ENCODE measurements around the gene SLC9A5.

DNA sequence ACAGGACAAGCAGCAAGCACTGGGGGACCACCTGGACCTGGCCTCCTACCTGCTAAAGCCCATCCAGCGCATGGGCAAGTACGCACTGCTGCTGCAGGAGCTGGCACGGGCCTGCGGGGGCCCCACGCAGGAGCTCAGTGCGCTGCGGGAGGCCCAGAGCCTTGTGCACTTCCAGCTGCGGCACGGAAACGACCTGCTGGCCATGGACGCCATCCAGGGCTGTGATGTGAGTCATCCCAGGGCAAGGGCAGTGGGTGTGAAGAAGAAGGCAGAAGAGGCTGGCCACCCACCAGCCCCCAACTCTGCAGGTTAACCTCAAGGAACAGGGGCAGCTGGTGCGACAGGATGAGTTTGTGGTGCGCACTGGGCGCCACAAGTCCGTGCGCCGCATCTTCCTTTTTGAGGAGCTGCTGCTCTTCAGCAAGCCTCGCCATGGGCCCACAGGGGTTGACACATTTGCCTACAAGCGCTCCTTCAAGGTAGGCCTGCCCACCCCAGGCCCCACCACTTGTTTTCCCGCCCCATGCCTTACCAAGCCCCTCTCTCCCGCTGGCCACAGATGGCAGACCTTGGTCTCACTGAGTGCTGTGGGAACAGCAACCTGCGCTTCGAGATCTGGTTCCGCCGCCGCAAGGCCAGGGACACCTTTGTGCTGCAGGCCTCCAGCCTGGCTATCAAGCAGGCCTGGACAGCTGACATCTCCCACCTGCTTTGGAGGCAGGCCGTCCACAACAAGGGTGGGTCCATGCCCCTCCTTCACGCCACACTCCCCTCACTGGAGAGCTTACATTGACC lies 37.9 kb downstream of the SLC9A5 start:
- no peak for TF ChIP-seq CTCF (IDR thresholded peaks at IDR 0.05)
- TF ChIP-seq ZNF263 (CRISPR knock-in tag; IDR thresholded peaks at IDR 0.05; ENCODE audit: low read depth), result no peak
- no peak for TF ChIP-seq ETV6 (CRISPR knock-in tag; IDR thresholded peaks at IDR 0.05)

Measured in WTC11 (cell line).